SJSA1 (cell line): ENCODE data around the gene SLC7A5. TPM values are rescaled to one million over a fixed set of nuclear protein-coding genes. Genes with fewer than 3 reads are reported as not detected.
"Not testable (repeated sequence)": the region's sequence is repeated elsewhere in the genome, so short reads cannot be mapped to it uniquely, and the experiment has no call there.

Experiments used
- DNase-seq, 2 experiments: peaks; one replicate each; pipeline ENCODE4 v3.0.0-alpha.2; 2015 to 2020; ENCODE audit warnings: low spot score in 2 of 2, low read depth in 1 of 2
- H3K27ac ChIP-seq: fragments of 250-450 bp; sonication (Bioruptor Pico); 2 replicates; pipeline ENCODE4 v1.5.1; 2020; ENCODE audit warnings: mild to moderate bottlenecking, moderate library complexity
- H3K27me3 ChIP-seq: fragments of 250-450 bp; sonication (Bioruptor Pico); replicated peaks from 2 replicates; pipeline ENCODE4 v1.5.1; 2020; ENCODE audit warnings: mild to moderate bottlenecking, moderate library complexity
- H3K36me3 ChIP-seq: fragments of 250-450 bp; sonication (Bioruptor Pico); 2 replicates; pipeline ENCODE4 v1.5.1; 2020; ENCODE audit warnings: mild to moderate bottlenecking
- H3K4me1 ChIP-seq: fragments of 250-450 bp; sonication (Bioruptor Pico); replicated peaks from 2 replicates; pipeline ENCODE4 v1.6.1; 2021; ENCODE audit warnings: mild to moderate bottlenecking
- H3K4me3 ChIP-seq: fragments of 250-450 bp; sonication (Bioruptor Pico); 2 replicates; pipeline ENCODE4 v1.5.1; 2020; ENCODE audit warnings: mild to moderate bottlenecking
- H3K9me3 ChIP-seq: fragments of 250-450 bp; sonication (Bioruptor Pico); replicated peaks from 2 replicates; pipeline ENCODE4 v1.5.1; 2020; ENCODE audit warnings: mild to moderate bottlenecking
- total RNA-seq: library from RNA; depleted of rRNA; stranded (reverse); fragments of >200 nt; shearing (Covaris generic); gene quantifications from 2 replicates; pipeline ENCODE4 v1.2.3, GENCODE V29; 2014

Gene SLC7A5
- total RNA-seq, 1 experiment from 2014 or later = 238 TPM

DNA sequence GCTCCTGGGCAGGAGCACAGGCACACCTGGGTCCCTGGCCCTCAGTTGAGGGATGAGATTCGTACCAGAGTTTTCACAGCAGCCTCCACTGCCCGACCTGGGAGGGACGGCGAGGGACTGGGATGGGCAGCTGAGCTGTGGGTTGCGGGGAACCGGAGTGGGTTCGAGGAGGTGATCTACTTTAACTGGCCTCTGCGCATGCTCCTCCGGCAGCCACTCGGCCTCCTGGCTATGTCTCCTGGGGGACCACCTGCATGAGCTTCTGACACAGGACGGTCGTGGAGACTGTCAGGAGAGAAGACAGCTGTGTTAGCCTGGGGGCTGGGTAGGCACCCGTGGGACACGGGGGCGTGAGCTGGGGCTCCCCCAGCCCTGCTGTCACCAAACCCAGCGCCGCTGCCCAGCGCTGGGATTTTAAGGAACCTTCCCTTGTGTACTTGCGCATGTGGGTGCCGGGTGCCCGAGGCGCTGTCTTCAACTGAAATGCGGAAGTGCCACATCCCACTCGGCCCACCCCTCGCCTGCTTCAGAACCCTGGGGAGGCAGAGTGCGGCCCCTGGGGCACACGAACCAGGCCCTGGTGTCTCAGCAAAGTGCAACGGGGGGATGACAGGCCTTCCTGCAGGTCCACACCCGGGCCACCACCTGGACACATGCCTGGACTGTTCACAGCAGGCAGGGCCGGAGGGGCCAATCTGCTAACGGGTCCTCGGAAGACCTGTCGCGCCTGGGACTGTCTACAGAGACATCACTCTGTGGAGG, 36.4 kb downstream of the SLC7A5 start:
- Histone ChIP-seq H3K27ac (no peak overlapping the region), H3K4me3 (no peak overlapping the region), H3K9me3 (no peaks in the 10 kb centered on the region), H3K4me1 (peaks cover 40% of the 10 kb centered on the region), H3K36me3 (peaks cover 95% of the 10 kb centered on the region), H3K27me3 (no peaks in the 10 kb centered on the region)
- no peak for DNase-seq

GRCh38 chr16:87832137-87832527, 37.2 kb downstream of the SLC7A5 start:
- no peak overlapping the region for H3K27ac ChIP-seq
- no peak overlapping the region for H3K4me3 ChIP-seq
- no peaks in the 10 kb centered on the region for H3K9me3 ChIP-seq
- H3K4me1 ChIP-seq = peaks cover 33% of the 10 kb centered on the region
- no peak for DNase-seq
- no peaks in the 10 kb centered on the region for H3K27me3 ChIP-seq
- peaks cover 87% of the 10 kb centered on the region for H3K36me3 ChIP-seq

GRCh38 chr16:87831421-87832136, 37.7 kb downstream of the SLC7A5 start:
- H3K4me3 ChIP-seq = no peak overlapping the region
- peaks cover 27% of the 10 kb centered on the region for H3K4me1 ChIP-seq
- no peaks in the 10 kb centered on the region for H3K27me3 ChIP-seq
- peaks cover 81% of the 10 kb centered on the region for H3K36me3 ChIP-seq
- H3K9me3 ChIP-seq = no peaks in the 10 kb centered on the region
- no peak overlapping the region for H3K27ac ChIP-seq
- peak in 1 of 2 experiments; percentile 16 for DNase-seq

DNA sequence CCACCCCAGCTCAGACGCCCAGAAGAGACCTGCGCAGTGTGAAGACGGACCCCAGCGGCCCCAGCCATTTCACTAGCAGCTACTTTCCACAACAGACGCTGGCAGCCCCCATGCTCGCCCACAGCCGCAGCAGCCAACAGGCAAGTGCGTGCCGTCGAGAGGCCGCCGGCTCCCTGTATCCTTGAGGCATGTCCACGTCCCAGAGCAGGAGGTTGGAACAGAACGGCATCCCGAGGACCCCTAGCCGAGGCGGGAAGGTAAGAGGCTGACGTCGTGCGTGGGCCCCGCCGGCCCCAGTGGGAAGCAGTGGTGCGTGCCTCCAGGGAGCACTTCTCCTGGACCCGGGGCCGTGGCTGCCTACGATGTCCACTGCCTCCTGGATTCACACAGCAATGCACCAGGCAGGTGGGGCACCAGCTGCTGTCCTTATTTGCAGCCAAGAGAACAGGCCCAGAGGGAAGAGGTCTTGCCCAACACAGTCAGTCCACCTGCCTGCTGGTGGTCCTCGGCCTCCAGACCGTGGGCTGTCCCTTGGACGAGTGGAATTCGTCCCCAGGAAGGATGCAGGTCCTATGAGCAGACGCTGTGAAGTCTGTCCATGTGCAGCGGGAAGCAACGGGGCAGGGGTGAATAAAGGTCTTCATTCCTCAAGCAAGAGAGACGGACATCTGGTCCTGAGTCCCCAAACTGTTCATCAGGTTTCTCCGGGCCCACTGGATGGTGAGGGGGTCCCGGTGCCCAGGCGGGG, 38.5 kb downstream of the SLC7A5 start:
- no peaks in the 10 kb centered on the region for H3K27me3 ChIP-seq
- peaks cover 74% of the 10 kb centered on the region for H3K36me3 ChIP-seq
- H3K4me3 ChIP-seq = no peak overlapping the region
- H3K4me1 ChIP-seq = peaks cover 20% of the 10 kb centered on the region
- no peak overlapping the region for H3K27ac ChIP-seq
- peak in 1 of 2 experiments; percentile 10 for DNase-seq
- H3K9me3 ChIP-seq = no peaks in the 10 kb centered on the region

- Histone ChIP-seq H3K4me1 (peaks cover 13% of the 10 kb centered on the region), H3K36me3 (peaks cover 67% of the 10 kb centered on the region), H3K9me3 (no peaks in the 10 kb centered on the region), H3K4me3 (no peak overlapping the region), H3K27me3 (no peaks in the 10 kb centered on the region), H3K27ac (no peak overlapping the region)
- DNase-seq = no peak
Observed at GRCh38 chr16:87829988-87830672, 39.2 kb downstream of the SLC7A5 start.

DNA sequence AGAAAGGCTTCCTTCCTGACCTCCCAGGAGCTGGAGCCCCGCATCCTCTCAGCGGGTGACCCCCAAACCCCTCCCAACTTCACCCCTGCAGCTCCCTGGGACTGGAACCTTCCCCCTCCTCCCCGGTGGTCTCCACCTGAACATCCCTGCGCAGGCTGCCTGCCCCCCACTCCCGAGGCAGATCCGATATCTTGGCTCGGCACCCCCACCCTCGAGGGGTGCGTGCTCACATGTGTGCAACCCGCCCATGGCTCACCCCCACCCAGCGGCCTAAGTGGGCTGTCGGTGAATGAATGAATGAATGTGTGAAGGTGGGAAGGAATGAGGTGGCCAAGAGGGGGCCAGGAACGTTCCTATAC, 39.7 kb downstream of the SLC7A5 start:
- no peak for DNase-seq
- Histone ChIP-seq H3K9me3 (no peaks in the 10 kb centered on the region), H3K36me3 (peaks cover 63% of the 10 kb centered on the region), H3K4me3 (no peak overlapping the region), H3K4me1 (peaks cover 8% of the 10 kb centered on the region), H3K27me3 (no peaks in the 10 kb centered on the region), H3K27ac (no peak overlapping the region)

GRCh38 chr16:87828907-87829621, 40.2 kb downstream of the SLC7A5 start:
- no peaks in the 10 kb centered on the region for H3K9me3 ChIP-seq
- H3K4me1 ChIP-seq = peaks cover 3% of the 10 kb centered on the region
- H3K27me3 ChIP-seq = no peaks in the 10 kb centered on the region
- H3K4me3 ChIP-seq = no peak overlapping the region
- peak in 1 of 2 experiments; percentile 24 for DNase-seq
- peaks cover 58% of the 10 kb centered on the region for H3K36me3 ChIP-seq
- H3K27ac ChIP-seq = no peak overlapping the region

DNA sequence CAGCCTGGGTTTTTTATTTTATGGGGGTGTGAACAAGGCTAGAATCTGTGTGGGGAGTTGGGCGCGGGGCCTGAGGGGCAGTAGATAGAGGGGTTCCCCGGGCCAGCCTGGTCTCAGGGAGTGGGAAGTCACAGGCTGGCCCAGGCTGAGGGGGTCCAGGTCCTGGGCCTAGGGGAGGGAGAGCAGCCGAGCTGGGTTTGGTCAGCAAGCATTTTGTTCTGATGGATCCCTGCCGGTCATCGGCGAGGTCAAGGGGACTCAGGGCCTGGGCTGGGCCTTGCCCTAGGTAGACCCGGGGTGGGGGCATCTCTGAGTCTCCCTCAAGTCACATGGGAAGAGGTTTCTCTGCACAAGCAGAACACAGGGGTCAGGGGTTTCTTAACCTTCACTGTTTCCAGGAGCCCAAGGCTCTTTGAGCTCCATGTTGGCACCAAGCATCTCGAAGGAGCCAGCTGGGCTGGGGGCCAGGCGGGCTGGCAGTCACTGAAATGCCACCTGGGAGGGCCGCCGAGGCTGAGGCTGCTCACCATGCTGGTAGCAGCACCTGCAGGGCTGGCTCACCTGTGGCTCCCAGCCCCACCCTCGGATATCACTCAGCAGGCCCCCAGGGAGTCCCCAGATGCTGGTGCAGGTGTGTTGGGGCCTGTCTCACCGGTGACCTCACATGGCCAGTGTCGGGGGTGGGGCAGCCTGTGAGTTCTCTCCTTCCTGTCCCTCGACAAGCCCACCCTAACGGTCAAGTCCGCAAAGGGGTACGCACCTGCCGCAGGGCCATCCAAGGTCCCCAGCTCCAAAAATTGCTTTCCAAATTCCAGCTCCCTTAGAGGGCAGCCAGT, 41.0 kb downstream of the SLC7A5 start:
- Histone ChIP-seq H3K36me3 (peaks cover 50% of the 10 kb centered on the region), H3K27ac (no peak overlapping the region), H3K4me1 (no peaks in the 10 kb centered on the region; the same call in 1 of the 2 replicates), H3K9me3 (no peaks in the 10 kb centered on the region), H3K27me3 (no peaks in the 10 kb centered on the region), H3K4me3 (no peak overlapping the region)
- peak in 1 of 2 experiments; percentile 32 for DNase-seq

DNA sequence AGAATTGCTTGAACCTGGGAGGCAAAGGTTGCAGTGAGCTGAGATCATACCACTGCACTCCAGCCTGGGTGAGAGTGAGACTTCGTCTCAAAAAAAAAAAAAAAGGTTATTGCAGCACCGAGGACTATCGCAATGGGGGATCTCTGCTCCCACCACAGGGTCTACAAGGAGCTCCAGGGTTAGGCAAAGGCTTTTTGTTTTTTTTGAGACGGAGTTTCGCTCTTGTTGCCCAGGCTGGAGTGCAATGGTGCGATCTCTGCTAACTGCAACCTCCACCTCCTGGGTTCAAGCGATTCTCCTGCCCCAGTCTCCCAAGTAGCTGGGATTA, 41.8 kb downstream of the SLC7A5 start:
- not testable (repeated sequence) for H3K27me3 ChIP-seq

DNA sequence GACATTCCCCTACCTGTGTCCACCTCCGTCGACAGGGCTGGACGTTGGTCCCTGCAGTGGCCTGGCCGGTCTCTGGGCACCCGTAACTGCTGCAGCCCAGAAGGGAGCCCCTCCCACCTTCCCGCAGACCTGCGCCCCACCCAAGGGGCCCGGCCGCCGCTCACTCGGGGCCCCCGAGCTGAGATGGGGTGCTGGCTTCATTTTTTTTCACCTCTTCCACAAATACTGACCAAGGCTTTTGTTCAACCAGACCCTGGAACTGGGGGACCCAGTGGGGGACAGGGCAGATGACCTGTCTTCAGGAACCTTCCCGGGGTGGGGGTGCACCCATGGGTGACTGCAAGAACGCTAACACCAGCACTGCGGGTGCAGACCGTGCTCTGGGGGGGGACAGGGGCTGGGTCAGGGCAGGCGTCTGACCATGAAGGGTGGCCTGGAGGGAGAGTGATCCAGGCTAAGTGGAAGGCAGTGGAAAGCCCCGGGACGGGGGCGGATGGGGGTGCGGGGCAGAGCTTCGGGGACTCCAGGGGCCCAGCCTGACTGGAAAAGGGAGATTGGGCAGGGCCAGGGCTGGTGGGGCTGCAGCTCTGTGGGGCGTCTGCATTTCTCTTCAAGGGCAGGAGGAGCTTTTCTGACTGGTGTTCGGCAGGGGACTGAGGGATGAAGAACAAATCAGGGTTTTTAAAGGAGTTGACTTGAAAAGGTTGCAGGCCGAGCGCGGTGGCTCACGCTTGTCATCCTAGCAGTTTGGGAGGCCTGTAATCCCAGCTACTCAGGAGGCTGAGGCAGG, 42.3 kb downstream of the SLC7A5 start:
- H3K9me3 ChIP-seq = no peaks in the 10 kb centered on the region
- DNase-seq = peak in 1 of 2 experiments; percentile 20
- no peaks in the 10 kb centered on the region; the same call in 1 of the 2 replicates for H3K4me1 ChIP-seq
- no peaks in the 10 kb centered on the region for H3K27me3 ChIP-seq
- peaks cover 37% of the 10 kb centered on the region for H3K36me3 ChIP-seq
- no peak overlapping the region for H3K4me3 ChIP-seq
- no peak overlapping the region for H3K27ac ChIP-seq

More for the DNA sequence above, 41.8 kb downstream of the SLC7A5 start:
- not testable (repeated sequence) for H3K4me1 ChIP-seq, H3K27ac ChIP-seq, H3K9me3 ChIP-seq, H3K4me3 ChIP-seq
- peaks cover 42% of the 10 kb centered on the region for H3K36me3 ChIP-seq
- DNase-seq = peak in 1 of 2 experiments; percentile 12

DNA sequence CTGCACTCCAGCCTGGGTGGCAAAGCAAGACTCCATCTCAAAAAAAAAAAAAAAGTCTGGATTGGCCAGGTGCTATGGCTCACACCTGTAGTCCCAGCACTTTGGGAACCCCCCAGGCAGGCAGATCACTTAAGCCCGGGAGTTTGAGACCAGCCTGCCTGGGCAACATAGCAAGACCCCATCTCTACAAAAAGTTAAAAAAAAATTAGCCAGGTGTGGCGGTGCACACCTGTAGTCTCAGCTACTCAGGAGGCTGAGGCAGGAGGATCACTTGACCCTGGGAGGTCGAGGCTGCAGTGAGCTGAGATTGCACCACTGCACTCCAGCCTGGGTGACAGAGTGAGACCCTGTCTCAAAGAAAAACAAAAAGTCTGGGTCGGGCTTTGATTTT, 42.9 kb downstream of the SLC7A5 start:
- not testable (repeated sequence) for H3K4me3 ChIP-seq, DNase-seq, H3K27me3 ChIP-seq, H3K9me3 ChIP-seq, H3K4me1 ChIP-seq, H3K27ac ChIP-seq
- peaks cover 31% of the 10 kb centered on the region for H3K36me3 ChIP-seq

GRCh38 chr16:87825842-87826120, 43.5 kb downstream of the SLC7A5 start:
- peaks cover 25% of the 10 kb centered on the region for H3K36me3 ChIP-seq
- not testable (repeated sequence) for H3K9me3 ChIP-seq, H3K4me3 ChIP-seq, H3K4me1 ChIP-seq, DNase-seq, H3K27ac ChIP-seq, H3K27me3 ChIP-seq
